Measurements from ENCODE around the gene MTFMT.
"Not testable (repeated sequence)": the region's sequence is repeated elsewhere in the genome, so short reads cannot be mapped to it uniquely, and the experiment has no call there.

The MTFMT gene

GRCh38 chr15:65034719-65035118 is 5.3 kb upstream of the MTFMT start:
- no peak for DNase-seq

DNA sequence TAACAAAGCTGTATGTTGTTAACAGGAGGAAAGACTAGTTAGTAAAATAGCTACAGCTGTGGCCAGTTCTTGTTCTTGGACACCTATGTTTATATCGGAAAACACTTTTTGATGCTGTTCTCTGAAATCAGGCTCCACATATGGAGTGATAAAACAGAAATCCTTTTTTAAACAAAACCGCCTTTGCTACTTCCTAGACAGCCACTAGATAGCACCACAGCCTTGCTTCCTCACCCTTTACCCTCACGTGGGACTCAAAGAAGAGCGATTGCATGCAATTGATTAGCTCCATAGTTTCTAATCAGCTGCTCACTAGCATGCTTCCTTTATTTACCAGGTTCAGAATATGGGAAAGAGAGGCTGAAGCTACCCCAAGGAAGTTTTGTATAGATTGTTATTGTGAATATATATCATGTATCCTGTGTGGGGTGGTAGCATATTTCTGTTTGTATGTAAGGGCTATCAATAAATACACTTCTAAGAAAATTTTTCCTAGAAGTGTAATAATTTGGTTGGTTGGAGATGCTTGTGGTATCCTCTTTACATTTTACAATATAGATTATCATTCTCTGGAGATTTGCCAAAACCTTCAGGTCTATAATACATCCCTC is 4.3 kb upstream of the MTFMT start:
- no peak for DNase-seq

DNA sequence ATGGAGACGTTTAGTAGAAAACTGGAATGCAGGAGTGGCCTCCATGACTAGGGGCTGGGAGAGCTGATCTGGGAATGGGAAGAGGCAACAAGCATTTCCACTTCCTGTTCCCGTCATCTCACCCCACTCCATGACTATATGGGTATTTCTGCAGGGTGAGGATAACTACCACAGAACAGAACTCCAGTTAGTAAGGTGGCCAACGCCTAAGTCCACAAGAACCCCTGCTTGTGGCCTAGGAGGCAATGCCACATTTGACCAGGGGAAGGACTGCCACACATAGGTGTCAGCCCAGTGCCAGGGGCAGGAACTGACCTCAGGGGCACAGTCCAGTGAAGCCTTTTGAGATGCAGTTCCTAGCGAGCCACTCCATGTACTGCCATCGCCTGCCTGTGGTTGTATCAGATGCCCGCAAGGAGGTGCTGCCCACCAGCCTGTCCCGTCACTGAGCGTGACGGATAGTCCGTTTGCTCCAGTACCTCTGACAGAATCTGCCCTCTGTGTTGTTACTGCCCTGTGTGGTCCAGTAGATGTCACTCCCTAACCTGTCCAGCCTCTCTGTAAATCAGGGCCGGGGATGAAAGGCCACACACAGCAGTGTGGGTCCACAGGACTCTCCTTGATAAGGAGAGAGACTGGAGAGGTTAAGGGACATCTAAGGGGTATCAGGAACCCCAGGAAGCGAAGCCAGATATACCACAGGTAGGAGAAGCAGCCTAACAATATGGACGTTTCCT is 3.5 kb upstream of the MTFMT start:
- no peak for DNase-seq

GRCh38 chr15:65029736-65030208 is 333 bp upstream of the MTFMT start:
- no peak for DNase-seq

GRCh38 chr15:65028338-65028737 is 1.1 kb downstream of the MTFMT start:
- DNase-seq = no peak

GRCh38 chr15:65027593-65027992 is 1.8 kb downstream of the MTFMT start:
- no peak for DNase-seq

GRCh38 chr15:65026756-65027155 is 2.7 kb downstream of the MTFMT start:
- DNase-seq = no peak

DNA sequence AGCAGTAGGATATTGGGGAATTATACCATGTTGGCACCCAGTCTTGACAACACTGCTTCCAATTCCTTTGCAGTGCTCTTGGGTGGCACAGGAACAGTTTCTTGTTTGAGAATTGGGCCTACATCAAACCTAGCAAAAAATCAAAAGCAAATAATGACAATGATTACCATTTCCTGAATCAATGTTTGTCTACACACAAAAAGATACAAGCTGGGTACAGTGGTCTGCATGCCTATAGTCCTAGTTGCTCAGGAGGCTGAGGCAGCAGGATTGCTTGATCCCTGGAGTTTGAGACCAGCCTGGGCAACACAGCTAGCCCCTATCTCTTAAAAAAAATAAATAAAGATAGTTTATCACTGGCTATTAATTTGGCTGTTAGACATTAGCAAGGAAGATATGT is 8.0 kb downstream of the MTFMT start:
- DNase-seq = no peak

DNA sequence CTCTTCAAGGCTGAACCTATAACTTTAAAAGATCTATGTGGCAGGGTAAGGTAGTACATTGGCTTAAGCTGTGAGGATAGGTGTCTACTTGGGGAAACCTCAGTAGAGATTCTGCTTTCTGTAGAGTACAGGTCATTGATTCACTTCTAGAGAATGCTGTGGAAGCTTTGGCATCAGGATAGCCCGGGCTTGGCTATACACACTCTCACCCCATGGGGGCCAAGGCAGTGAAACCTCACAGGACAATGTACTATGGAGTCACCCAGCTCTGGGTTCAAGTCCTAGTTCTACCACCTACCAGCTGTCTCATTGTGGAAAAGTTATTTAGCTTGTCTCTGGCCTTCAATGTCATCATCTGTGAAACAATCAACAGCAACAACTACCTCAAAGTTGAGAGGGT is 9.0 kb downstream of the MTFMT start:
- DNase-seq = no peak

- not testable (repeated sequence) for DNase-seq
These were observed 18.2 kb downstream of the MTFMT start for GRCh38 chr15:65011198-65011597.

- DNase-seq = no peak
These were observed 20.5 kb downstream of the MTFMT start for GRCh38 chr15:65008983-65009382.

DNA sequence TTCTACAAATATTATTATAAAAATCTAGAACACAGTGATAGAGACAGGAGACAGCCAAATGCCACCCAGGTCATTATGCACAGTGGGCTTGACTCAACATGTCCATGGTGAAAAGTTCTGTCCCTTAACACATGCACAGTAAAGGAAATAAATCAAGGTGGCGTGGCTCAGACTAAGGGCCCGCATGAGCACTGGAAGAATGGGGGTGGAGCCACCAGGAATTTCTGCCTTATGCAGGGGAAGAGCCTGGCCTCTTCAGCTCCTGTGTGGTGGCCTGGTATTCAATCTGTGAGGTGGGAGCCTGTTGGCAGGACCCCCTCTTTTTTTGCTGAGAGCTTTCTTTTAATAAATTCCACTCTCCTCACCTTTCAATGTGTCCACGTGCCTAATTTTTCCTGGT is 22.6 kb downstream of the MTFMT start:
- DNase-seq = no peak

- DNase-seq = no peak
These were observed 24.4 kb downstream of the MTFMT start for GRCh38 chr15:65004993-65005392.

- no peak for DNase-seq
These were observed 31.6 kb downstream of the MTFMT start for GRCh38 chr15:64997745-64998375.

DNA sequence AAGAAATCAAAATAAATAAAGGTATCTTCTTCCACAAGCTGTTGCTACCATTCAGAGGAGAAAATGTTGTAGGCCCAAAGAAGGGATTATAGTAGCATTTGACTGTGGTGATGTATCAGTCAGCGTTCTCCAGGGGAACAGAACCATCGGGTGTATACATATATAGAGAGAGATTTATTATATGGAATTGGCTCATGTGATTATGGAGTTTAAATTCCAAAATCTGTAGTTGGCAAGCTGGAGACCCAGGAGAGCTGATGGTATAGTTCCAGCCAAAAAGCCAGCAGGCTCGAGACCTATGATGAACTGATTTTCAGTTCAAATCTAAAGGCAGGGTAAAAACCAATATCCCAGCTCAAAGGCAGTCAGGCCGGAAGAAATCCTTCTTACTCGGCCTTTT is 32.4 kb downstream of the MTFMT start:
- DNase-seq = no peak

GRCh38 chr15:64993290-64993689 is 36.1 kb downstream of the MTFMT start:
- DNase-seq = no peak

GRCh38 chr15:64991536-64992135 is 37.8 kb downstream of the MTFMT start:
- no peak for DNase-seq

GRCh38 chr15:64990168-64990470 is 39.3 kb downstream of the MTFMT start:
- no peak for DNase-seq

DNA sequence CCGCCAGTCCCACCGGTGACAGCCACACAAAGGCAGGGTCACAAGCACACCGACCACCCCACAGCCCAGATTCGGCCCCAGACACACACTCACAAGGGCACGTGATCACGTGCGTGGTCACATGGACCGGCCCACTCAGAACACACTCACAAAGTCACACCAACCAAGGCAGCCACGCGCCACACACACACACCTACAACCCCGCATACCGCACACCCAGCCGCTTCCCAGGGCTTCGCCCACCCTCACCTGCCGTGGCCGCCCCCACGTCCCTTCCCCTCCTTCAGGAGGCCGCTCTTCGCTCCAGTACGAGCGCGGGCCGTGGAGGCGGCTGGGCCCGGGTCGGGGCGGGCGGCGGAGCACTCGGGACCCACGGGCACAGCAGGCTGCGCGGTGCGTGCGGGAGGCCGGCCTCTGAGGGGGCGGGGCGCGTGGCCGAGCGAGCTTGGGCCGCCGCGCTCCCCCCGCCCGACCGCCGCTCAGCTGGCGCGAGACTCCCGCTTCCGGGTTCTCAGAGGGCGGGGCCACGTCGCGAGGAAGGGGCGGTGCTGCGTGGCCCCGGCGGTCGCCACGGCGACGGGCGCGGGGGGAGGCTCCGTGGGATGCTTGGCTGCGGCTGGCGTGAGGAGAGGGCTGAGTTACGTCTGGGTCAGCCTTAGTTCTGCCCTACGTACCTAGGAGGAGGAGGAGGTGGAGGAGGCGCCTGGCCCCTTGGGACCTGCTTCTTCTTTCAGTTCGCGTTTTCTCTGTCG is 39.8 kb downstream of the MTFMT start, which contains the start of gene SPG21:
SPG21 (minus strand) TSS at position 499 of the 752 bp plus-strand sequence. CDS start 6,345 bp downstream, outside the sequence.
- peak; percentile 49 for DNase-seq

GRCh38 chr15:64987136-64987535 is 42.3 kb downstream of the MTFMT start:
- DNase-seq = no peak

- DNase-seq = no peak
These were observed 43.9 kb downstream of the MTFMT start for GRCh38 chr15:64985366-64986033.

DNA sequence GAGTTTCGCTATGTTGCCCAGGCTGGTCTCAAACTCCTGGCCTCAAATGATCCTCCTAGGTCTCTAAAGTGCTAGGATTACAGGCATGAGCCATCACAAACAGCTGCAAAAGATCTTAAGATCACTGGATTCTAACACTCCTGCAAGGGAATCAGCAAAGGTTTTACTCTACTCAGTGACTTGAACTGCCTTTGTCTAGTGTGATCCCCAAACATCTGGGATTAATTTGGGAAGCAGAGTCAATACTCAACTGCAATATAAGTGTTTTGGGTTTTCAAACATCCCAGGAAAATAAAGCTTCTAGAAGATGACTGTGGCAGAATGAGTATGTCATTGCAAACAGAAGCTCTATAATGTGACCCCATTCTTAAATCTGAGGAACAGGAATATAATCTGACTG is 47.0 kb downstream of the MTFMT start:
- no peak for DNase-seq
